Chondrocyte (in vitro differentiated cells): ENCODE data around the gene FASN. TPM values are rescaled to one million over a fixed set of nuclear protein-coding genes. Genes with fewer than 3 reads are reported as not detected.
A peak's percentile ranks its signal among the peaks of the same experiment; 100 is the strongest.

Source experiments
- DNase-seq: peaks from one replicate; pipeline ENCODE4 v3.0.0; 2021; ENCODE audit warnings: mixed read lengths, low spot score
- H3K27ac Mint-ChIP-seq: one replicate; pipeline ENCODE4 v1.8.0; 2021; ENCODE audit warnings: mild to moderate bottlenecking, moderate library complexity, mixed read lengths; ENCODE audit not compliant: unreplicated experiment
- H3K27me3 Mint-ChIP-seq: 2 replicates; pipeline ENCODE4 v1.8.0; 2021; ENCODE audit warnings: low read depth, mixed read lengths
- H3K36me3 Mint-ChIP-seq: 2 replicates; pipeline ENCODE4 v1.8.0; 2021; ENCODE audit warnings: low read depth, mixed read lengths
- H3K4me1 Mint-ChIP-seq: 2 replicates; pipeline ENCODE4 v1.8.0; 2021; ENCODE audit warnings: low read depth, mild to moderate bottlenecking, mixed read lengths
- H3K4me3 Mint-ChIP-seq: one replicate; pipeline ENCODE4 v1.8.0; 2021; ENCODE audit warnings: mild to moderate bottlenecking, moderate library complexity, mixed read lengths; ENCODE audit not compliant: unreplicated experiment
- H3K9me3 Mint-ChIP-seq: 2 replicates; pipeline ENCODE4 v1.8.0; 2021; ENCODE audit warnings: low read depth, mixed read lengths
- total RNA-seq: library from RNA; stranded (reverse); gene quantifications from 3 replicates; pipeline ENCODE4 v1.2.1, GENCODE V29; 2021
- TF ChIP-seq, protein P1 (sequence below): fragments of 200-600 bp; sonication (generic); IDR thresholded peaks from 2 replicates; pipeline ENCODE4 v1.5.0; 2021; ENCODE audit warnings: antibody characterized with exemption, mild to moderate bottlenecking, moderate library complexity

FASN gene
- total RNA-seq, 1 donor from 2014 or later: 141 TPM

DNA sequence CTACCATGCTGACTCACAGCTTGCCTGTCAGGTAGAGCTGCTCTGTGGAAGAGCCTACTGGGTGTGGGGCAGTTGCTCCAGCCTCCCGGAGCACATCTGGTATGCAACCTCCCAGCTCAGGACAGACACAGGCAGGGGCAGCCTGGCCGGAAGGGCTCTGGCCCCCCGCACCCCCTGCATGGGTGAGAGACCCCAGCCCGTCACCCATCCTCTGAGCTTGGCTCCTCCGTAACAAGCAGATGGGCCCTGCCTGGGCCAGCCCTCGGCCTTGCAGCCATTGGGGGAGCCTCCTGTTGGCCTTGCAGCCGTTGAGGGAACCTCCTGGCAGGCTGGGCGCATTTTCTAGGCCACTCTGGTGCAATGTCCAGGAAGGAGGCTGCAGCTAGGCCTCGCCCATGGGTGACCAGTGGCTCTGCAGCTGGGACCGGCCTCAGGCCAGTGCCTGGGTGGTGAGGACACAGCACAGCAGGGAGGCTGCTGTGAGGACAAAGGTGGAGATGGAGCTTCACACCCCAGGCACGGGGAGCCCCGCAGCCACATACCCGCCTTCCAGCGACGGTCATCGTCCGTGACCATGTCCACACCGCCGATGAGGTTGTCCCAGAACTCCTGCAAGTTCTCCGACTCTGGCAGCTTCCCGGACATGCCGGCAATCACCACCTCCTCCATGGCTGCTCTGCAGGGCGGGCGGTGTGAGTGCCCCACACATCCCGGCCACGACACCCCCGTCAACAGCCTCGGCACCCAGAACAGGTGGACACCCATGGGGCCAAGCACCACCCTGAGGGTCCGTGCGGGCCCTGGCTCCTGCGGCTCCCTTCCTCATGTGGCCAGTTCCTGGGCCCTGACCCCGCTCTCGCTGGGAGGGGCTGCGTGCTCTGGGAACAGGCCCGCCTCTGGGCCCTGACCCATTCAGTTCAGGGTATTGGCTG, 2.0 kb downstream of the FASN start:
- peaks cover 22% of the 10 kb centered on the region for H3K4me1 Mint-ChIP-seq
- TF ChIP-seq, protein P1, sequence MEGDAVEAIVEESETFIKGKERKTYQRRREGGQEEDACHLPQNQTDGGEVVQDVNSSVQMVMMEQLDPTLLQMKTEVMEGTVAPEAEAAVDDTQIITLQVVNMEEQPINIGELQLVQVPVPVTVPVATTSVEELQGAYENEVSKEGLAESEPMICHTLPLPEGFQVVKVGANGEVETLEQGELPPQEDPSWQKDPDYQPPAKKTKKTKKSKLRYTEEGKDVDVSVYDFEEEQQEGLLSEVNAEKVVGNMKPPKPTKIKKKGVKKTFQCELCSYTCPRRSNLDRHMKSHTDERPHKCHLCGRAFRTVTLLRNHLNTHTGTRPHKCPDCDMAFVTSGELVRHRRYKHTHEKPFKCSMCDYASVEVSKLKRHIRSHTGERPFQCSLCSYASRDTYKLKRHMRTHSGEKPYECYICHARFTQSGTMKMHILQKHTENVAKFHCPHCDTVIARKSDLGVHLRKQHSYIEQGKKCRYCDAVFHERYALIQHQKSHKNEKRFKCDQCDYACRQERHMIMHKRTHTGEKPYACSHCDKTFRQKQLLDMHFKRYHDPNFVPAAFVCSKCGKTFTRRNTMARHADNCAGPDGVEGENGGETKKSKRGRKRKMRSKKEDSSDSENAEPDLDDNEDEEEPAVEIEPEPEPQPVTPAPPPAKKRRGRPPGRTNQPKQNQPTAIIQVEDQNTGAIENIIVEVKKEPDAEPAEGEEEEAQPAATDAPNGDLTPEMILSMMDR: no peak
- no peaks in the 10 kb centered on the region for H3K27me3 Mint-ChIP-seq
- peak; percentile 94 for DNase-seq
- H3K9me3 Mint-ChIP-seq: no peaks in the 10 kb centered on the region
- peaks cover 5% of the 10 kb centered on the region for H3K36me3 Mint-ChIP-seq
- peak overlapping the region; percentile 67 for H3K4me3 Mint-ChIP-seq
- peak overlapping the region; percentile 32 for H3K27ac Mint-ChIP-seq

DNA sequence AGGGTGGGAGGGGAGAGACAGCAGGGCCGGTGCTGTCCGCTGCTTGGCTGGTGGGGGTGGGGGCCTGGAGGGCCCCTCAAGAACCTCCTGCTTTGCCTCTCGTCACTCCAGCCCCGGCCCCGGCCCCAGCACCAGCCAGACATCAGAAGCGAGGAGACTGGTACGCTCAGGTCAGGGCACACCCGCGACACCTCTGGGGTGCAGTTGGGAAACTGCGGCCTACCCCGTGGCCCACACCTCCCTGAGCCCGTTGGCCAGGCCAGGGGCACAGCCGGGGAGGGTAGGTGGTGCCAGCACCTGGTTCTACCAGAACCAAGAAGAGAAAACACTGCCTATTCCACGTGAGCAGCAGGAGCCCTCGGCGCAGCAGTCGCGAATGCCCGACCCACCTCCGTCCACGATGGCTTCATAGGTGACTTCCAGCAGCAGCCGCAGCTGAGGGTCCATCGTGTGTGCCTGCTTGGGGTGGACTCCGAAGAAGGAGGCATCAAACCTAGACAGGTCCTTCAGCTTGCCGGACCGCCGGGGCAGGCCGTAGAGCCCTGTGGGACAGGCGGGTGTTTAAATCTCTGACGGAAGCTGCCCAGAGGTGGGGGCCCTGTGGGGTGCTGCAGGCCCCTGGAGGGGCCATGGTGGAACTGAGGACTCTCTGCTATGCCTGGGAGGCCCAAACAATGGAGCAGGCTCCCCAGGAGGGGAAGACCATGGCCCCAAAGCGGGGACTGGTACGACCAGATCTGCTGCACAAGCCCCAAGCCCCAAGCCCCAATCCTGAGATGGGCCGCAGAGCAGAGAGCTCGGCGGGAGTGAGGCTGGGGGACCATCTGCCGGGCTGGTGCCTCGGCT, 2.9 kb downstream of the FASN start:
- DNase-seq: peak; percentile 90
- H3K36me3 Mint-ChIP-seq: peaks cover 5% of the 10 kb centered on the region
- H3K9me3 Mint-ChIP-seq: no peaks in the 10 kb centered on the region
- no peak overlapping the region for H3K27ac Mint-ChIP-seq
- TF ChIP-seq, protein P1: no peak
- peaks cover 22% of the 10 kb centered on the region for H3K4me1 Mint-ChIP-seq
- H3K27me3 Mint-ChIP-seq: no peaks in the 10 kb centered on the region
- no peak overlapping the region for H3K4me3 Mint-ChIP-seq

DNA sequence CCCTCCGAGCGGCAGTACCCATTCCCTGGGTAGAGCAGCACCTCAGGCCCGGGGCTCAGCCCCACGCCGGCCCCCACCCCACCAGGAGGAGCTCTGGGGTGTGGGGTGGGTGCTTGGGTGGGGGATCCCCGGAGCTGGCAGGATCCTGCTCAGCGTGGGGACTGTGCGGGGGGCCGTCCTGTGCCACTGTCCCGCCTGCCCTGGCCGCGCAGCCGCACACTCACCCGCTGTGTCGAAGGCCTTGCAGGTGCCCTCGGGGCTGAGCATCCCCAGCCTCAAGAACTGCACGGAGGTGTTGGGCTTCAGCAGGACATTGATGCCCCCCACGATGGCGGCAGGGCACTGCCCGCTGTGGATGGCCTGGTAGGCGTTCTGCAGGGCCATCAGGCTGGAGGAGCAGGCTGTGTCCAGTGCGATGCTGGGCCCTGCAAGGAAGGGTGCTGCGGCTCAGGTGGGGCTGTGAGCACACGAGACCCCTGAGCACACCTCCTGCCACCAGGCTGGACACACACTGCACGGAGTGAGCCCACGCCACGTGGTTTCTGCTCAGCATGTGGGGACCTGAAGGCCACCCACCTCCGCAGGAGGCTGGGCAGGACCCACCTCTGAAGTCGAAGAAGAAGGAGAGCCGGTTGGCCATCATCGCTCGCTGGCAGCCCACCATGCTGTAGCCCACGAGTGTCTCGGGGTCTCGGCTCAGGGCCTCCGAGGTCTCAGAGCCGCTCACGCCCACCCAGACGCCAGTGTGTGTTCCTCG, 4.9 kb downstream of the FASN start:
- TF ChIP-seq, protein P1: no peak
- Mint-ChIP-seq H3K4me1 (peaks cover 14% of the 10 kb centered on the region), H3K27me3 (no peaks in the 10 kb centered on the region), H3K27ac (no peak overlapping the region), H3K4me3 (no peak overlapping the region), H3K9me3 (no peaks in the 10 kb centered on the region), H3K36me3 (peaks cover 7% of the 10 kb centered on the region)
- DNase-seq: peak; percentile 92

DNA sequence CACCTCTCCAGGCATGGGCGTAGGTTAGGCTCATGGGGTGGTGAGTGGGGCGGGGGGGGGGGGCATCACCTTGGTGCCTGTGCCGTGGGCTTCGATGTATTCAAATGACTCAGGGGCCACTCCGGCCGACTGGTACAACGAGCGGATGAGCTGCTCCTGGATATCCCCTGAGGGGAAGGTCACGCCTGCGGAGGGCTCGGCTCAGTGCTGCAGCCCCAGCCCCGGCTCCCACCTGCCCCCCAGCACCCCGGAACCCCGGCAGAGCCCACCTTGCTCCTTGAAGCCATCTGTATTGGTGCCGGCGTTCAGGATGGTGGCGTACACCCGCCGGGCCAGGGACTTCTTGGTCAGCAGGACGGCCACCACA, 5.4 kb downstream of the FASN start:
- H3K4me1 Mint-ChIP-seq: peaks cover 14% of the 10 kb centered on the region
- H3K4me3 Mint-ChIP-seq: no peak overlapping the region
- H3K27ac Mint-ChIP-seq: no peak overlapping the region
- no peaks in the 10 kb centered on the region for H3K27me3 Mint-ChIP-seq
- no peak for DNase-seq
- no peaks in the 10 kb centered on the region for H3K9me3 Mint-ChIP-seq
- TF ChIP-seq, protein P1: no peak
- peaks cover 9% of the 10 kb centered on the region for H3K36me3 Mint-ChIP-seq
